GM21737 (cell line): ENCODE results near the gene TBRG4.
"Not testable (repeated sequence)": the region's sequence is repeated elsewhere in the genome, so short reads cannot be mapped to it uniquely, and the experiment has no call there.

Experiments
- ATAC-seq: cut with Tn5 transposase; IDR thresholded peaks from one replicate; pipeline ENCODE4 v1.9.1; 2021; ENCODE audit warnings: mild to moderate bottlenecking, moderate library complexity; ENCODE audit not compliant: unreplicated experiment

Gene TBRG4

GRCh38 chr7:45118292-45118691 is 6.8 kb upstream of the TBRG4 start:
- ATAC-seq = no peak

GRCh38 chr7:45117582-45117981 is 6.1 kb upstream of the TBRG4 start:
- ATAC-seq = no peak

- no peak for ATAC-seq
These were observed 4.6 kb upstream of the TBRG4 start for GRCh38 chr7:45116048-45116447.

- no peak for ATAC-seq
These were observed 3.4 kb upstream of the TBRG4 start for GRCh38 chr7:45114926-45115325.

GRCh38 chr7:45114257-45114656 is 2.8 kb upstream of the TBRG4 start:
- not testable (repeated sequence) for ATAC-seq

- no peak for ATAC-seq
These were observed 1.2 kb upstream of the TBRG4 start for GRCh38 chr7:45112648-45113047.

GRCh38 chr7:45108863-45109262 is 2.6 kb downstream of the TBRG4 start:
- ATAC-seq = no peak

- no peak for ATAC-seq
These were observed 4.1 kb downstream of the TBRG4 start for GRCh38 chr7:45107356-45107755.

GRCh38 chr7:45106820-45107219 is 4.7 kb downstream of the TBRG4 start:
- no peak for ATAC-seq

- no peak for ATAC-seq
These were observed 5.8 kb downstream of the TBRG4 start for GRCh38 chr7:45105588-45106188.

- ATAC-seq = no peak
These were observed 6.5 kb downstream of the TBRG4 start for GRCh38 chr7:45104844-45105587.

- no peak for ATAC-seq
These were observed 7.3 kb downstream of the TBRG4 start for GRCh38 chr7:45103958-45104843.

GRCh38 chr7:45102785-45103712 is 8.4 kb downstream of the TBRG4 start:
- no peak for ATAC-seq

- ATAC-seq = no peak
These were observed 9.7 kb downstream of the TBRG4 start for GRCh38 chr7:45101748-45102147.

- ATAC-seq = no peak
These were observed 10.6 kb downstream of the TBRG4 start for GRCh38 chr7:45100761-45101480.

- ATAC-seq = no peak
These were observed 11.4 kb downstream of the TBRG4 start for GRCh38 chr7:45099891-45100760.

GRCh38 chr7:45098983-45099839 is 12.3 kb downstream of the TBRG4 start:
- no peak for ATAC-seq

- no peak for ATAC-seq
These were observed 18.6 kb downstream of the TBRG4 start for GRCh38 chr7:45092931-45093235.
